Psoas muscle (tissue), 8 donors: ENCODE results near the gene DNAH9. TPM values are rescaled to one million over a fixed set of nuclear protein-coding genes. Genes with fewer than 3 reads are reported as not detected.

Source experiments
- ATAC-seq, 4 donors: fragments of 200-7000 bp; cut with Tn5 transposase; one replicate each; pipeline ENCODE4 v1.9.1; 2020; ENCODE audit warnings: moderate library complexity in 3 of 4, mild to moderate bottlenecking in 2 of 4
- DNase-seq, 2 donors: peaks; one replicate each; pipeline ENCODE4 v3.0.0-alpha.2; 2020
- H3K27ac ChIP-seq: fragments of 200-600 bp; one replicate; pipeline ENCODE4 v1.8.0; 2022
- H3K27me3 ChIP-seq, 3 donors: fragments of 200-600 bp in 1 of 3; one replicate each; pipeline versions ENCODE4 v1.6.1 to v1.8.0; 2013 to 2022; ENCODE audit warnings: low read length in 2 of 3, mild to moderate bottlenecking in 2 of 3, moderate library complexity in 1 of 3; ENCODE audit not compliant: insufficient read depth in 3 of 3
- H3K36me3 ChIP-seq, 2 donors: fragments of 200-600 bp in 1 of 2; one replicate each; pipeline versions ENCODE4 v1.6.1 to v1.8.0; 2013 to 2022; ENCODE audit warnings: low read depth in 1 of 2, mild to moderate bottlenecking in 1 of 2, moderate library complexity in 1 of 2; ENCODE audit not compliant: insufficient read depth in 1 of 2
- H3K4me1 ChIP-seq: fragments of 200-600 bp; one replicate; pipeline ENCODE4 v1.8.0; 2022
- H3K4me3 ChIP-seq: fragments of 200-600 bp; one replicate; pipeline ENCODE4 v1.8.0; 2022; ENCODE audit warnings: mild to moderate bottlenecking
- H3K9me3 ChIP-seq: fragments of 200-600 bp; one replicate; pipeline ENCODE4 v1.8.0; 2022
- WGBS, 3 donors: extraction: QIAGEN DNeasy Blood & Tissue Kit; methylation state at CpG; one replicate each; pipeline versions ENCODE4 v1.1.6 to v1.1.7; 2013; 5-methylcytosine and 5-hydroxymethylcytosine counted together
- intact Hi-C, 2 donors: fragments of 100-400 bp; cut with DNase I; formaldehyde crosslinking; loops; one replicate each; pipeline versions ENCODE4 v1.11.0 to v1.14.2; 2022
- polyA plus RNA-seq, 3 donors: library from polyadenylated mRNA; stranded (reverse); fragments of 200-250 nt; gene quantifications; one replicate each; pipeline ENCODE4 v1.2.3, GENCODE V29; 2013
- total RNA-seq, 4 donors: library from RNA; stranded (reverse); fragmentation: NEBNext Ultra II Directional in 2 of 4; extraction: Animal tissue kit (Norgen Biotek cat#: 25700) in 2 of 4; gene quantifications; one replicate each; pipeline versions ENCODE4 v1.2.1 to v1.2.4, GENCODE V29; 2021 to 2023
- TF ChIP-seq, protein P1 (sequence below): fragments of 200-600 bp; IDR thresholded peaks from one replicate; pipeline ENCODE4 v1.8.0; 2022; ENCODE audit warnings: antibody characterized with exemption
- donor health status: healthy with polysubstance abuse.
- donor health status: DM: no; HTN: no; CAD: no; lungs with moderate emphysema.
- donor health status: Bipolar disorder and iron deficiency.
- donor health status: healthy.
- donor health status: DM: yes; HTN: yes; CAD: no.
- donor health status: DM: no; HTN: no; CAD: no.
- donor health status: DM: no; HTN: no; CAD: no.
- donor health status: DM: yes; HTN: yes; CAD: no.

Gene DNAH9
- total and polyA plus RNA-seq, 7 donors: 0.01 to 0.05 TPM; not detected in 5

DNA sequence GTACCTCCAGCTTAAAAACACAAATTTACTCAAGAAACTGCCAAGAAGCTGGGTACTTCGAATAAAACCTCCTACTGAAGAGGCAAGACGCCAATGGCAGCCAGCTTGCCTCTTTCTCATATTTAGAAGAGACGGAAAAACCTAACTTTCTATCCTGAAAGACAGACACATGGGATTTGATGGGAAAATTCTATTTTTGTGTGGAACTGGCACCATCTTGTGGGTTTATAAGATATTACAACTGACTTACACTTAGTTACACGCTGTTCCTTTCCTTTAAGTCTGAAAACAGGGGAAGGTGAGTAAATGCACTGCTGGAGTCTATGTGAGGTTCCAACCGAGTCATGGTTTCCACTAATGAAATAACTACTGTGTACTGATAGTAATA is 388.7 kb downstream of the DNAH9 start:
- no peak for DNase-seq
- Histone ChIP-seq H3K27ac (no peak overlapping the region), H3K4me3 (no peak overlapping the region), H3K27me3 (no peaks in the 10 kb centered on the region), H3K9me3 (no peaks in the 10 kb centered on the region), H3K36me3 (peaks cover 14 to 79% of the 10 kb centered on the region in 2 donors), H3K4me1 (no peaks in the 10 kb centered on the region)
- peak in 1 of 4 donors; percentile 68 for ATAC-seq
- WGBS, 3 donors: 31 to 47% (median 39%) methylated on average over 5 of the region's 5 CpGs
- intact Hi-C loops: loop anchor here (2.0 to 5.0 kb wide), 2 partner anchors 1110 kb away; no protein-coding TSS in a partner anchor
- TF ChIP-seq, protein P1, sequence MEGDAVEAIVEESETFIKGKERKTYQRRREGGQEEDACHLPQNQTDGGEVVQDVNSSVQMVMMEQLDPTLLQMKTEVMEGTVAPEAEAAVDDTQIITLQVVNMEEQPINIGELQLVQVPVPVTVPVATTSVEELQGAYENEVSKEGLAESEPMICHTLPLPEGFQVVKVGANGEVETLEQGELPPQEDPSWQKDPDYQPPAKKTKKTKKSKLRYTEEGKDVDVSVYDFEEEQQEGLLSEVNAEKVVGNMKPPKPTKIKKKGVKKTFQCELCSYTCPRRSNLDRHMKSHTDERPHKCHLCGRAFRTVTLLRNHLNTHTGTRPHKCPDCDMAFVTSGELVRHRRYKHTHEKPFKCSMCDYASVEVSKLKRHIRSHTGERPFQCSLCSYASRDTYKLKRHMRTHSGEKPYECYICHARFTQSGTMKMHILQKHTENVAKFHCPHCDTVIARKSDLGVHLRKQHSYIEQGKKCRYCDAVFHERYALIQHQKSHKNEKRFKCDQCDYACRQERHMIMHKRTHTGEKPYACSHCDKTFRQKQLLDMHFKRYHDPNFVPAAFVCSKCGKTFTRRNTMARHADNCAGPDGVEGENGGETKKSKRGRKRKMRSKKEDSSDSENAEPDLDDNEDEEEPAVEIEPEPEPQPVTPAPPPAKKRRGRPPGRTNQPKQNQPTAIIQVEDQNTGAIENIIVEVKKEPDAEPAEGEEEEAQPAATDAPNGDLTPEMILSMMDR: peak; percentile 59

DNA sequence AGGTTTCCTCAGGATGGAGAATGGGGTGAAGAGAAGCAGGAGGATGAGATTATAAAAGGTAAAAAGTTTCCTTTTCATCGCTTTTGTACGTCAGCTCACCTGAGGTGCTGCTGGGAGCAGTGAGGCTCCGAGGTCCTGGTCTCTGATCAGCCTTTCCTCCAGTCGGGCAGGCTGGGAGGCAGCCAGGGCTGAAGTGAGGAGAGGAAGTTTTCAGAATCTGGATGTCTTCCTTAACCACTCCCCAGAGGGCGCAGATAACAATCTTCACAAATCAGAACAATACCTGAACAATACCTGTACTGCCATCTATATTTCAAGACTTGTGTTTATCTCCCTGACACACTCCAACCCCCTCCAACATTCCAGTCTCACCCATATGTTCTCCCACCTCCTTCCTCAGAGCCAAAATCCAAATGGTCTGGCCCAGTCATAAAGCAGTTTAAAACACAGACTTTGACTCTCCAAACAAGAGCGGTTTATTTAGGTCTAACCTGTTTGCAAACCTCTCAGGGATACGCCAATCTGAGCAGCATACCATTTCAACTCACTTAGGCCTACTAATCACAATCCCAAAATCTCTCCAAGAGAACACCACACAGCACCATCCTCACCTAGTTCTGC is 392.2 kb downstream of the DNAH9 start:
- DNase-seq (no peak), ATAC-seq (no peak)
- no peaks in the 10 kb centered on the region for H3K27me3 ChIP-seq
- H3K4me1 ChIP-seq: no peaks in the 10 kb centered on the region
- no peak overlapping the region for H3K27ac ChIP-seq
- H3K9me3 ChIP-seq: no peaks in the 10 kb centered on the region
- H3K36me3 ChIP-seq: peaks cover 4 to 60% of the 10 kb centered on the region in 2 donors
- no peak overlapping the region for H3K4me3 ChIP-seq
- whole genome bisulfite sequencing, 3 donors: 81 to 87% (median 87%) methylated on average over 7 of the region's 7 CpGs
- intact Hi-C loops: loop anchor here in 1 of 2 donors (10.0 kb wide), 1 partner anchor 1296 kb away; the partner anchor contains the start of genes ADPRM and SCO1
- TF ChIP-seq, protein P1: no peak

DNA sequence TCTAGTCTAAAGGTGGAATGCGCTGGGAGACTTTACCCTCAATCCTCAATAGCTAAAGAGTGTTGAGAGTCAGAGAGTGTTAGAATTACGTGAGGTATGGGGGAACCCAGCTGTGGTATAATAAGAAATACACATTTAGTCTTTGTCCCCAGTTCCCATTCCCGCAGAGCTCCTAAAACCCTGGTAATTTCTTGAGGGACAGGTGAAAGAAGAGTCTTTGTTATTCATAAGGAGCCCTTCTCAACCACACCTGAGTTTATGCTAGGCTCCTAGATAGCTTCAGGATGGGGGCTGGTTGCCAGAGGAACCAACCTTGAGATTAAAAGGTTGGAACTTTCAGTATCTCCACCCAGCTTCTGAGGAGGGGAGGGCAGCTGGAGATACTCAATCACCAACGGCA is 393.2 kb downstream of the DNAH9 start:
- WGBS, 3 donors: 63 to 72% (median 69%) methylated on average over 4 of the region's 4 CpGs
- no peak overlapping the region for H3K4me3 ChIP-seq
- TF ChIP-seq, protein P1: no peak

DNA sequence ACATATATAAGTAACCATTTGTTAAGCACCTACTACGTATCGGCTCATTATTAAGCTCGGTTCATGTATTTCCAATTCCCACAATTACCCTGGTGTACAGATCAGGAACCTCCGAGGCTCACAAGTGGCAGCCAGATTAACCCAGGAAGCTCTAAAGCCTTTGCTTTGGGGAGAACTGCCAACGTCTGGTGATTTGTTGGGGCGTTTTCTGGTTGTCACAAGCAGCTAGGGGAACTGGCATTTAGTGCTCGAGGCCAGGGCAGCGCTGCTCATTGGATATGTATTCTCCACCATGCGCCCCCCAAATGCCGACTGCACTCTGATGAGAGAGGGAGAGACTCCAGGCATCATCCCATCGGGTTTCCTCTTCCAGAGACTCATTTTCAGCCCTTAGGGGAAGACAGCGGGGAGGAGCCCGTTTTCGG is 398.5 kb downstream of the DNAH9 start:
- Histone ChIP-seq H3K27ac (peak overlapping the region; percentile 93), H3K4me3 (peak overlapping the region; percentile 96), H3K4me1 (peaks cover 10% of the 10 kb centered on the region), H3K36me3 (peaks cover under 1 to 14% of the 10 kb centered on the region in 2 donors), H3K27me3 (no peaks in the 10 kb centered on the region), H3K9me3 (no peaks in the 10 kb centered on the region)
- TF ChIP-seq, protein P1: peak; percentile 8
- ATAC-seq (peak in 3 of 4 donors; percentile 25 to 49 (median 26)), DNase-seq (no peak)
- 0% methylated on average over 14 of the region's 14 CpGs for WGBS, 3 donors
- intact Hi-C loops: loop anchor here (2.0 to 10.0 kb wide), 2 partner anchors 24 to 1302 kb away; partner anchors contain the start of genes ADPRM (in 1 of the 2), MAP2K4 (in 1 of the 2) and SCO1 (in 1 of the 2)

More for the DNA sequence above, 393.2 kb downstream of the DNAH9 start:
- DNase-seq: no peak
- Histone ChIP-seq H3K4me1 (peaks cover 9% of the 10 kb centered on the region), H3K9me3 (no peaks in the 10 kb centered on the region), H3K27me3 (no peaks in the 10 kb centered on the region), H3K27ac (no peak overlapping the region), H3K36me3 (peaks cover 4 to 54% of the 10 kb centered on the region in 2 donors)
- no peak for ATAC-seq
- intact Hi-C loops: loop anchor here in 1 of 2 donors (10.0 kb wide), 1 partner anchor 1297 kb away; the partner anchor contains the start of genes ADPRM and SCO1
